GM12874 (cell line): ENCODE data around the gene ARSG.
A peak's percentile ranks its signal among the peaks of the same experiment; 100 is the strongest.

Experiments used
- CTCF ChIP-seq: IDR thresholded peaks from 2 replicates; pipeline ENCODE4 v1.5.1; 2011; ENCODE audit warnings: low read depth, mild to moderate bottlenecking, control low read depth, low read length, moderate library complexity; ENCODE audit not compliant: insufficient read depth

The ARSG gene

GRCh38 chr17:68431661-68432071 lies 140.4 kb downstream of the ARSG start:
- TF ChIP-seq CTCF, result 0 out of 2 replicates have a peak, but pooled peaks have one; percentile 16

- no peak for TF ChIP-seq CTCF
These were observed 141.0 kb downstream of the ARSG start for GRCh38 chr17:68432086-68432864.

GRCh38 chr17:68433211-68433610 lies 141.9 kb downstream of the ARSG start:
- no peak for TF ChIP-seq CTCF

GRCh38 chr17:68433911-68434508 lies 142.7 kb downstream of the ARSG start:
- TF ChIP-seq CTCF, result no peak

GRCh38 chr17:68435361-68435760 lies 144.1 kb downstream of the ARSG start:
- no peak for TF ChIP-seq CTCF

GRCh38 chr17:68435876-68436842 lies 144.9 kb downstream of the ARSG start:
- TF ChIP-seq CTCF, result peak; percentile 96
